Measurements from ENCODE around the gene UBAP2.

The UBAP2 gene

GRCh38 chr9:34086864-34087263 lies 38.2 kb upstream of the UBAP2 start:
- DNase-seq: no peak
- Histone ChIP-seq H2AK5ac (ENCODE audit: low read length) (no peak overlapping the region), H3K14ac (ENCODE audit: low read length) (no peak overlapping the region), H3K9me3 (ENCODE audit: insufficient read depth, low read depth, low read length) (no peaks in the 10 kb centered on the region), H2BK5ac (ENCODE audit: low read depth, low read length, poor library complexity) (no peak overlapping the region), H3K79me2 (ENCODE audit: control insufficient read depth, insufficient read depth, low read length, poor library complexity) (no peaks in the 10 kb centered on the region), H2BK12ac (ENCODE audit: low read length) (no peak overlapping the region), H4K91ac (ENCODE audit: low read depth, low read length) (no peak overlapping the region), H3K36me3 (ENCODE audit: control insufficient read depth in 1 of 2, insufficient read depth in 2 of 2, low read length in 2 of 2) (peaks cover 23 to 43% of the 10 kb centered on the region in 2 experiments), H3K27me3 (ENCODE audit: insufficient read depth, low read length) (no peaks in the 10 kb centered on the region), H3K9ac (ENCODE audit: low read length) (no peak overlapping the region), H3K4me2 (ENCODE audit: low read length) (no peak overlapping the region), H3K27ac (ENCODE audit: low read depth, low read length) (no peak overlapping the region), H3K79me1 (ENCODE audit: low read length) (no peaks in the 10 kb centered on the region), H4K12ac (ENCODE audit: low read depth, low read length) (no peak overlapping the region), H3K18ac (ENCODE audit: low read length) (no peak overlapping the region), H2AFZ (ENCODE audit: insufficient read depth, low read length, poor library complexity) (no peak overlapping the region), H3K4me3 (ENCODE audit: low read depth, low read length) (no peak overlapping the region), H3K4ac (ENCODE audit: low read depth, low read length) (no peak overlapping the region), H2BK120ac (ENCODE audit: insufficient read depth, low read length, poor library complexity) (no peak overlapping the region), H4K8ac (ENCODE audit: low read depth, low read length) (no peak overlapping the region), H3K4me1 (ENCODE audit: control insufficient read depth in 1 of 2, insufficient read depth in 2 of 2, low read length in 2 of 2) (no peaks in the 10 kb centered on the region), H3K23ac (ENCODE audit: low read length) (no peak overlapping the region)

GRCh38 chr9:34085581-34086500 lies 37.2 kb upstream of the UBAP2 start:
- Histone ChIP-seq H3K27ac (ENCODE audit: low read depth, low read length) (no peak overlapping the region), H2BK12ac (ENCODE audit: low read length) (no peak overlapping the region), H4K8ac (ENCODE audit: low read depth, low read length) (no peak overlapping the region), H3K4ac (ENCODE audit: low read depth, low read length) (no peak overlapping the region), H4K91ac (ENCODE audit: low read depth, low read length) (no peak overlapping the region), H2BK5ac (ENCODE audit: low read depth, low read length, poor library complexity) (no peak overlapping the region), H3K79me2 (ENCODE audit: control insufficient read depth, insufficient read depth, low read length, poor library complexity) (no peaks in the 10 kb centered on the region), H2AFZ (ENCODE audit: insufficient read depth, low read length, poor library complexity) (no peak overlapping the region), H3K4me3 (ENCODE audit: low read depth, low read length) (no peak overlapping the region), H2AK5ac (ENCODE audit: low read length) (no peak overlapping the region), H4K12ac (ENCODE audit: low read depth, low read length) (no peak overlapping the region), H3K36me3 (ENCODE audit: control insufficient read depth in 1 of 2, insufficient read depth in 2 of 2, low read length in 2 of 2) (peaks cover 19 to 39% of the 10 kb centered on the region in 2 experiments), H3K27me3 (ENCODE audit: insufficient read depth, low read length) (no peaks in the 10 kb centered on the region), H3K4me1 (ENCODE audit: control insufficient read depth in 1 of 2, insufficient read depth in 2 of 2, low read length in 2 of 2) (no peaks in the 10 kb centered on the region), H3K14ac (ENCODE audit: low read length) (no peak overlapping the region), H3K9ac (ENCODE audit: low read length) (no peak overlapping the region), H3K23ac (ENCODE audit: low read length) (no peak overlapping the region), H3K4me2 (ENCODE audit: low read length) (no peak overlapping the region), H3K79me1 (ENCODE audit: low read length) (no peaks in the 10 kb centered on the region), H2BK120ac (ENCODE audit: insufficient read depth, low read length, poor library complexity) (no peak overlapping the region), H3K18ac (ENCODE audit: low read length) (no peak overlapping the region), H3K9me3 (ENCODE audit: insufficient read depth, low read depth, low read length) (no peaks in the 10 kb centered on the region)
- WGBS (ENCODE audit: extremely low coverage, insufficient coverage, insufficient read length): no CpG with 5 or more reads among the region's 6 CpGs
- DNase-seq: no peak

- DNase-seq: no peak
- H3K18ac ChIP-seq (ENCODE audit: low read length): no peak overlapping the region
- H2BK120ac ChIP-seq (ENCODE audit: insufficient read depth, low read length, poor library complexity): no peak overlapping the region
- WGBS (ENCODE audit: extremely low coverage, insufficient coverage, insufficient read length): no CpG with 5 or more reads among the region's 1 CpG
- no peak overlapping the region for H4K8ac ChIP-seq (ENCODE audit: low read depth, low read length)
- H3K27me3 ChIP-seq (ENCODE audit: insufficient read depth, low read length): no peaks in the 10 kb centered on the region
- H3K9me3 ChIP-seq (ENCODE audit: insufficient read depth, low read depth, low read length): no peaks in the 10 kb centered on the region
- H3K9ac ChIP-seq (ENCODE audit: low read length): no peak overlapping the region
- H3K4me3 ChIP-seq (ENCODE audit: low read depth, low read length): no peak overlapping the region
- H2AK5ac ChIP-seq (ENCODE audit: low read length): no peak overlapping the region
- peaks cover 18 to 32% of the 10 kb centered on the region in 2 experiments for H3K36me3 ChIP-seq (ENCODE audit: control insufficient read depth in 1 of 2, insufficient read depth in 2 of 2, low read length in 2 of 2)
- H3K79me2 ChIP-seq (ENCODE audit: control insufficient read depth, insufficient read depth, low read length, poor library complexity): no peaks in the 10 kb centered on the region
- no peak overlapping the region for H2AFZ ChIP-seq (ENCODE audit: insufficient read depth, low read length, poor library complexity)
- no peak overlapping the region for H2BK5ac ChIP-seq (ENCODE audit: low read depth, low read length, poor library complexity)
- H3K23ac ChIP-seq (ENCODE audit: low read length): no peak overlapping the region
- H3K79me1 ChIP-seq (ENCODE audit: low read length): no peaks in the 10 kb centered on the region
- no peak overlapping the region for H3K4me2 ChIP-seq (ENCODE audit: low read length)
- no peak overlapping the region for H4K91ac ChIP-seq (ENCODE audit: low read depth, low read length)
- no peak overlapping the region for H3K4ac ChIP-seq (ENCODE audit: low read depth, low read length)
- H3K27ac ChIP-seq (ENCODE audit: low read depth, low read length): no peak overlapping the region
- H3K14ac ChIP-seq (ENCODE audit: low read length): no peak overlapping the region
- H3K4me1 ChIP-seq (ENCODE audit: control insufficient read depth in 1 of 2, insufficient read depth in 2 of 2, low read length in 2 of 2): no peaks in the 10 kb centered on the region
- no peak overlapping the region for H4K12ac ChIP-seq (ENCODE audit: low read depth, low read length)
- H2BK12ac ChIP-seq (ENCODE audit: low read length): no peak overlapping the region
Measured at GRCh38 chr9:34084562-34084961, 35.9 kb upstream of the UBAP2 start.

- Histone ChIP-seq H4K12ac (ENCODE audit: low read depth, low read length) (no peak overlapping the region), H3K4me1 (ENCODE audit: control insufficient read depth in 1 of 2, insufficient read depth in 2 of 2, low read length in 2 of 2) (no peaks in the 10 kb centered on the region), H2BK12ac (ENCODE audit: low read length) (no peak overlapping the region), H3K79me2 (ENCODE audit: control insufficient read depth, insufficient read depth, low read length, poor library complexity) (no peaks in the 10 kb centered on the region), H3K79me1 (ENCODE audit: low read length) (no peaks in the 10 kb centered on the region), H2AK5ac (ENCODE audit: low read length) (no peak overlapping the region), H3K27ac (ENCODE audit: low read depth, low read length) (no peak overlapping the region), H3K23ac (ENCODE audit: low read length) (no peak overlapping the region), H3K36me3 (ENCODE audit: control insufficient read depth in 1 of 2, insufficient read depth in 2 of 2, low read length in 2 of 2) (no peaks in the 10 kb centered on the region), H3K9me3 (ENCODE audit: insufficient read depth, low read depth, low read length) (no peaks in the 10 kb centered on the region), H3K14ac (ENCODE audit: low read length) (no peak overlapping the region), H2AFZ (ENCODE audit: insufficient read depth, low read length, poor library complexity) (no peak overlapping the region), H2BK120ac (ENCODE audit: insufficient read depth, low read length, poor library complexity) (no peak overlapping the region), H3K4me3 (ENCODE audit: low read depth, low read length) (no peak overlapping the region), H4K8ac (ENCODE audit: low read depth, low read length) (no peak overlapping the region), H3K4me2 (ENCODE audit: low read length) (no peak overlapping the region), H4K91ac (ENCODE audit: low read depth, low read length) (no peak overlapping the region), H3K4ac (ENCODE audit: low read depth, low read length) (no peak overlapping the region), H2BK5ac (ENCODE audit: low read depth, low read length, poor library complexity) (no peak overlapping the region), H3K9ac (ENCODE audit: low read length) (no peak overlapping the region), H3K27me3 (ENCODE audit: insufficient read depth, low read length) (no peaks in the 10 kb centered on the region), H3K18ac (ENCODE audit: low read length) (no peak overlapping the region)
- DNase-seq: peak; percentile 88 to 97
- no CpG with 5 or more reads among the region's 2 CpGs for WGBS (ENCODE audit: extremely low coverage, insufficient coverage, insufficient read length)
Measured at GRCh38 chr9:34079181-34079580, 30.5 kb upstream of the UBAP2 start.
